DOHH2 (cell line): Measurements from ENCODE around the gene ITPR2.

Experiments
- H3F3A ChIP-seq: fragments of 200-600 bp; sonication (generic), shearing (Covaris generic); 2 replicates; pipeline ENCODE4 v1.6.0; 2016; ENCODE audit warnings: antibody characterized with exemption, mild to moderate bottlenecking; ENCODE audit not compliant: control insufficient read depth, insufficient read depth
- H3K27ac ChIP-seq: fragments of 200-600 bp; sonication (generic); 2 replicates; pipeline ENCODE4 v1.5.1; 2014; ENCODE audit warnings: low read depth, mild to moderate bottlenecking, low read length, moderate library complexity
- H3K27me3 ChIP-seq: fragments of 200-600 bp; sonication (generic); 2 replicates; pipeline ENCODE4 v1.6.1; 2014; ENCODE audit warnings: mild to moderate bottlenecking, low read length, mixed read lengths; ENCODE audit not compliant: control insufficient read depth
- H3K36me3 ChIP-seq: fragments of 200-600 bp; sonication (generic); 2 replicates; pipeline ENCODE4 v1.6.1; 2014; ENCODE audit warnings: mild to moderate bottlenecking, low read length, moderate library complexity, mixed read lengths; ENCODE audit not compliant: control insufficient read depth
- H3K4me1 ChIP-seq: fragments of 200-600 bp; sonication (generic); 2 replicates; pipeline ENCODE4 v1.6.1; 2014; ENCODE audit warnings: mild to moderate bottlenecking, low read length, mixed read lengths; ENCODE audit not compliant: control insufficient read depth
- H3K4me2 ChIP-seq: fragments of 200-600 bp; sonication (generic); 2 replicates; pipeline ENCODE4 v1.6.0; 2014; ENCODE audit warnings: mild to moderate bottlenecking, low read length, moderate library complexity
- H3K4me3 ChIP-seq: fragments of 200-600 bp; sonication (generic); 2 replicates; pipeline ENCODE4 v1.5.1; 2014; ENCODE audit warnings: mild to moderate bottlenecking, low read length, mixed read lengths
- H3K79me2 ChIP-seq: fragments of 200-600 bp; sonication (generic); 2 replicates; pipeline ENCODE4 v1.6.1; 2014; ENCODE audit warnings: mild to moderate bottlenecking, low read length, mixed read lengths; ENCODE audit not compliant: control insufficient read depth
- H3K9me2 ChIP-seq: fragments of 200-600 bp; sonication (generic); replicated peaks from 2 replicates; pipeline ENCODE4 v1.6.1; 2014; ENCODE audit warnings: mild to moderate bottlenecking, low read length, mixed read lengths; ENCODE audit not compliant: control insufficient read depth
- H3K9me3 ChIP-seq: fragments of 200-600 bp; sonication (generic); 2 replicates; pipeline ENCODE4 v1.6.1; 2014; ENCODE audit warnings: antibody characterized with exemption, low read length, mixed read lengths; ENCODE audit not compliant: control insufficient read depth, insufficient read depth
- H4K20me1 ChIP-seq: fragments of 200-600 bp; sonication (generic); 2 replicates; pipeline ENCODE4 v1.6.0; 2014; ENCODE audit warnings: low read depth, mild to moderate bottlenecking, antibody characterized with exemption, low read length, moderate library complexity; ENCODE audit not compliant: control insufficient read depth, insufficient read depth
- CTCF ChIP-seq: fragments of 200-600 bp; sonication (generic); IDR thresholded peaks from one replicate; pipeline ENCODE4 v1.5.1; 2014; ENCODE audit warnings: antibody characterized with exemption, mild to moderate bottlenecking, low read depth, low read length; ENCODE audit not compliant: poor library complexity, severe bottlenecking
- EZH2phosphoT487 ChIP-seq: fragments of 200-600 bp; sonication (generic); IDR thresholded peaks from 2 replicates; pipeline ENCODE4 v1.6.1; 2017; ENCODE audit warnings: borderline replicate concordance, mild to moderate bottlenecking, antibody characterized with exemption, low read length, moderate library complexity, mixed read lengths

The ITPR2 gene

GRCh38 chr12:26465419-26466097 is 367.4 kb downstream of the ITPR2 start:
- no peaks in the 10 kb centered on the region; the same call in 1 of the 2 replicates for H3K36me3 ChIP-seq
- no peak overlapping the region for H3K4me2 ChIP-seq
- no peaks in the 10 kb centered on the region for H3K79me2 ChIP-seq
- no peak overlapping the region for H3K27ac ChIP-seq
- no peaks in the 10 kb centered on the region for H4K20me1 ChIP-seq
- H3K9me2 ChIP-seq, result no peaks in the 10 kb centered on the region; the same call in 1 of the 2 replicates
- H3K4me3 ChIP-seq, result no peak overlapping the region
- no peaks in the 10 kb centered on the region for H3K27me3 ChIP-seq
- no peaks in the 10 kb centered on the region for H3K4me1 ChIP-seq
- no peaks in the 10 kb centered on the region for H3K9me3 ChIP-seq
- no peaks in the 10 kb centered on the region for H3F3A ChIP-seq
- no peak for TF ChIP-seq CTCF
- no peak for TF ChIP-seq EZH2phosphoT487

- H3K36me3 ChIP-seq, result no peaks in the 10 kb centered on the region
- no peaks in the 10 kb centered on the region for H3K9me3 ChIP-seq
- H3K27me3 ChIP-seq, result no peaks in the 10 kb centered on the region
- H3K9me2 ChIP-seq, result no peaks in the 10 kb centered on the region
- no peak overlapping the region for H3K4me2 ChIP-seq
- no peak overlapping the region for H3K27ac ChIP-seq
- no peaks in the 10 kb centered on the region for H4K20me1 ChIP-seq
- H3K79me2 ChIP-seq, result no peaks in the 10 kb centered on the region
- H3F3A ChIP-seq, result no peaks in the 10 kb centered on the region
- no peaks in the 10 kb centered on the region for H3K4me1 ChIP-seq
- TF ChIP-seq EZH2phosphoT487 (no peak), CTCF (no peak)
- no peak overlapping the region for H3K4me3 ChIP-seq
Observed at GRCh38 chr12:26461776-26462175, 371.2 kb downstream of the ITPR2 start.

- H3K4me1 ChIP-seq, result no peaks in the 10 kb centered on the region
- no peak overlapping the region for H3K4me2 ChIP-seq
- H3K79me2 ChIP-seq, result no peaks in the 10 kb centered on the region
- no peaks in the 10 kb centered on the region for H3K9me2 ChIP-seq
- no peaks in the 10 kb centered on the region for H3F3A ChIP-seq
- H3K27ac ChIP-seq, result no peak overlapping the region
- TF ChIP-seq CTCF (no peak), EZH2phosphoT487 (no peak)
- H4K20me1 ChIP-seq, result no peaks in the 10 kb centered on the region
- no peak overlapping the region for H3K4me3 ChIP-seq
- no peaks in the 10 kb centered on the region for H3K36me3 ChIP-seq
- H3K9me3 ChIP-seq, result no peaks in the 10 kb centered on the region
- no peaks in the 10 kb centered on the region for H3K27me3 ChIP-seq
Observed at GRCh38 chr12:26460361-26460760, 372.6 kb downstream of the ITPR2 start.
